HUES6 (cell line): ENCODE data around the gene GGA3.
"Not testable (repeated sequence)": the region's sequence is repeated elsewhere in the genome, so short reads cannot be mapped to it uniquely, and the experiment has no call there.

Experiments used
- H3K27ac ChIP-seq: 2 replicates; pipeline ENCODE4 v1.7.0; 2013; ENCODE audit warnings: low read depth, mild to moderate bottlenecking, low read length, inconsistent platforms
- H3K27me3 ChIP-seq: 2 replicates; pipeline ENCODE4 v1.6.1; 2013; ENCODE audit warnings: low read length; ENCODE audit not compliant: control insufficient read depth, insufficient read depth
- H3K36me3 ChIP-seq: 2 replicates; pipeline ENCODE4 v1.6.1; 2013; ENCODE audit warnings: low read length; ENCODE audit not compliant: control insufficient read depth, insufficient read depth
- H3K4me1 ChIP-seq: 2 replicates; pipeline ENCODE4 v1.6.1; 2013; ENCODE audit warnings: low read length; ENCODE audit not compliant: control insufficient read depth, insufficient read depth
- H3K4me3 ChIP-seq: 2 replicates; pipeline ENCODE4 v1.5.1; 2013; ENCODE audit warnings: low read depth, low read length
- H3K9ac ChIP-seq: one replicate; pipeline ENCODE4 v1.6.1; 2013; ENCODE audit warnings: mild to moderate bottlenecking, low read length
- H3K9me3 ChIP-seq: 2 replicates; pipeline ENCODE4 v1.6.1; 2013; ENCODE audit warnings: low read depth, low read length; ENCODE audit not compliant: control insufficient read depth, insufficient read depth

Gene GGA3

GRCh38 chr17:75263055-75263454 is 1.6 kb upstream of the GGA3 start:
- H3K9me3 ChIP-seq = no peaks in the 10 kb centered on the region
- peak overlapping the region; percentile 96; the same call in 1 of the 2 replicates for H3K4me3 ChIP-seq
- H3K36me3 ChIP-seq = peaks cover 40% of the 10 kb centered on the region
- H3K4me1 ChIP-seq = peaks cover 23% of the 10 kb centered on the region
- no peaks in the 10 kb centered on the region for H3K27me3 ChIP-seq
- H3K27ac ChIP-seq = no peak overlapping the region
- no peak overlapping the region for H3K9ac ChIP-seq

GRCh38 chr17:75262112-75262606 is 753 bp upstream of the GGA3 start:
- peaks cover 36% of the 10 kb centered on the region for H3K36me3 ChIP-seq
- peak overlapping the region; percentile 96 for H3K4me3 ChIP-seq
- H3K9me3 ChIP-seq = no peaks in the 10 kb centered on the region
- H3K4me1 ChIP-seq = peaks cover 14% of the 10 kb centered on the region
- H3K27ac ChIP-seq = peak overlapping the region; percentile 98
- H3K9ac ChIP-seq = peak overlapping the region; percentile 99
- H3K27me3 ChIP-seq = no peaks in the 10 kb centered on the region

- no peaks in the 10 kb centered on the region for H3K9me3 ChIP-seq
- H3K4me1 ChIP-seq = peaks cover 14% of the 10 kb centered on the region
- no peaks in the 10 kb centered on the region for H3K27me3 ChIP-seq
- peak overlapping the region; percentile 98 for H3K27ac ChIP-seq
- H3K4me3 ChIP-seq = peak overlapping the region; percentile 96
- H3K9ac ChIP-seq = peak overlapping the region; percentile 99
- peaks cover 23% of the 10 kb centered on the region for H3K36me3 ChIP-seq
These were observed 618 bp downstream of the GGA3 start for GRCh38 chr17:75260641-75261335.

- peaks cover 16% of the 10 kb centered on the region for H3K4me1 ChIP-seq
- H3K9me3 ChIP-seq, H3K27me3 ChIP-seq, H3K9ac ChIP-seq, H3K36me3 ChIP-seq, H3K4me3 ChIP-seq, H3K27ac ChIP-seq: not testable (repeated sequence)
These were observed 4.2 kb downstream of the GGA3 start for GRCh38 chr17:75257228-75257627.

GRCh38 chr17:75255954-75256698 is 5.3 kb downstream of the GGA3 start:
- H3K9ac ChIP-seq, H3K27ac ChIP-seq, H3K4me3 ChIP-seq, H3K27me3 ChIP-seq, H3K36me3 ChIP-seq, H3K9me3 ChIP-seq: not testable (repeated sequence)
- peaks cover 22% of the 10 kb centered on the region for H3K4me1 ChIP-seq

GRCh38 chr17:75252039-75252816 is 9.2 kb downstream of the GGA3 start:
- H3K36me3 ChIP-seq = no peaks in the 10 kb centered on the region
- no peak overlapping the region for H3K9ac ChIP-seq
- H3K9me3 ChIP-seq = no peaks in the 10 kb centered on the region
- H3K4me1 ChIP-seq = peaks cover 21% of the 10 kb centered on the region; the same call in 1 of the 2 replicates
- no peak overlapping the region for H3K27ac ChIP-seq
- H3K27me3 ChIP-seq = no peaks in the 10 kb centered on the region
- H3K4me3 ChIP-seq = no peak overlapping the region

GRCh38 chr17:75250009-75250471 is 11.4 kb downstream of the GGA3 start:
- no peak overlapping the region for H3K27ac ChIP-seq
- peaks cover 17% of the 10 kb centered on the region for H3K36me3 ChIP-seq
- H3K9me3 ChIP-seq = no peaks in the 10 kb centered on the region
- peaks cover 21% of the 10 kb centered on the region; the same call in 1 of the 2 replicates for H3K4me1 ChIP-seq
- no peak overlapping the region for H3K4me3 ChIP-seq
- H3K9ac ChIP-seq = peak overlapping the region; percentile 17
- H3K27me3 ChIP-seq = no peaks in the 10 kb centered on the region

- Histone ChIP-seq H3K27me3 (no peaks in the 10 kb centered on the region), H3K36me3 (peaks cover 22% of the 10 kb centered on the region), H3K9me3 (no peaks in the 10 kb centered on the region), H3K4me3 (no peak overlapping the region), H3K4me1 (peaks cover 21% of the 10 kb centered on the region; the same call in 1 of the 2 replicates), H3K9ac (peak overlapping the region; percentile 17), H3K27ac (no peak overlapping the region)
These were observed 11.8 kb downstream of the GGA3 start for GRCh38 chr17:75249564-75249963.

GRCh38 chr17:75246404-75246803 is 15.0 kb downstream of the GGA3 start:
- Histone ChIP-seq H3K4me1 (peaks cover 13% of the 10 kb centered on the region; the same call in 1 of the 2 replicates), H3K4me3 (no peak overlapping the region), H3K9me3 (no peaks in the 10 kb centered on the region), H3K27ac (no peak overlapping the region), H3K27me3 (no peaks in the 10 kb centered on the region), H3K36me3 (peaks cover 53% of the 10 kb centered on the region), H3K9ac (no peak overlapping the region)

GRCh38 chr17:75245011-75245410 is 16.4 kb downstream of the GGA3 start:
- H3K36me3 ChIP-seq = peaks cover 63% of the 10 kb centered on the region
- H3K4me3 ChIP-seq = no peak overlapping the region
- H3K4me1 ChIP-seq = peaks cover 11% of the 10 kb centered on the region; the same call in 1 of the 2 replicates
- no peak overlapping the region for H3K27ac ChIP-seq
- H3K27me3 ChIP-seq = no peaks in the 10 kb centered on the region
- H3K9ac ChIP-seq = no peak overlapping the region
- H3K9me3 ChIP-seq = no peaks in the 10 kb centered on the region
